K562 (cell line): ENCODE results near the gene ZMYND19.

Experiments used
- AFF4 ChIP-seq: sonication (generic); formaldehyde crosslinking; IDR thresholded peaks from 2 replicates; pipeline ENCODE4 v1.8.0; 2023; ENCODE audit warnings: mild to moderate bottlenecking, missing genetic modification reagents
- DPF2 ChIP-seq: fragments of 450-650 bp; IDR thresholded peaks from 2 replicates; pipeline ENCODE4 v1.6.1; 2016
- KDM4B ChIP-seq, 2 experiments: fragments of 450-650 bp in 1 of 2; sonication (generic) in 1 of 2; IDR thresholded peaks; 2 replicates each; pipeline ENCODE4 v1.6.1; 2016 to 2017; ENCODE audit warnings: borderline replicate concordance in 2 of 2, antibody characterized with exemption in 1 of 2, low read depth in 1 of 2, mild to moderate bottlenecking in 1 of 2
- KLF6 ChIP-seq: fragments of 250-450 bp; sonication (Bioruptor Pico); IDR thresholded peaks from 2 replicates; pipeline ENCODE4 v1.4.0; 2020; ENCODE audit warnings: mild to moderate bottlenecking, moderate library complexity, borderline replicate concordance
- MAZ ChIP-seq, 2 experiments: fragments of 450-650 bp in 1 of 2; sonication (generic) in 1 of 2; formaldehyde crosslinking; IDR thresholded peaks in 1 of 2; conservative IDR thresholded peaks in 1 of 2; 2 replicates each; pipeline versions ENCODE4 v1.4.0 to v1.5.0; 2020; ENCODE audit warnings: mild to moderate bottlenecking in 1 of 2, missing genetic modification reagents in 1 of 2
- TEAD4 ChIP-seq, 2 experiments: sonication (generic) in 1 of 2; formaldehyde crosslinking in 1 of 2; IDR thresholded peaks; 2 replicates each; pipeline versions ENCODE4 v1.6.1 to v1.8.0; 2012 to 2022; ENCODE audit warnings: borderline replicate concordance in 1 of 2, inconsistent platforms in 1 of 2, low read length in 1 of 2, mild to moderate bottlenecking in 1 of 2, missing genetic modification reagents in 1 of 2
- ZNF3 ChIP-seq: fragments of 250-450 bp; sonication (Bioruptor Pico); IDR thresholded peaks from 2 replicates; pipeline ENCODE4 v1.5.0; 2021; ENCODE audit warnings: mild to moderate bottlenecking, moderate library complexity
- ZNF444 ChIP-seq: fragments of 250-450 bp; sonication (Bioruptor Pico); IDR thresholded peaks from 2 replicates; pipeline ENCODE4 v1.4.0; 2020; ENCODE audit warnings: mild to moderate bottlenecking, moderate library complexity
- ZNF511 ChIP-seq: sonication (generic); formaldehyde crosslinking; IDR thresholded peaks from 2 replicates; pipeline ENCODE4 v1.8.0; 2022; ENCODE audit warnings: mild to moderate bottlenecking, missing genetic modification reagents
- ZNF561 ChIP-seq: fragments of 450-650 bp; formaldehyde crosslinking; conservative IDR thresholded peaks from 2 replicates; pipeline ENCODE4 v1.4.0; 2020; ENCODE audit warnings: mild to moderate bottlenecking, moderate library complexity
- TF ChIP-seq, protein P1 (sequence below), 2 experiments: fragments of 450-650 bp; formaldehyde crosslinking in 1 of 2; IDR thresholded peaks; 2 replicates each; pipeline versions ENCODE4 v1.4.0 to v1.6.1; 2014 to 2020; ENCODE audit warnings: mild to moderate bottlenecking in 2 of 2, borderline replicate concordance in 1 of 2, low read depth in 1 of 2
- TF ChIP-seq, protein P2 (sequence below), 3 experiments: IDR thresholded peaks in 2 of 3; conservative IDR thresholded peaks in 1 of 3; 2 replicates each; pipeline ENCODE4 v1.5.1; 2011 to 2012; ENCODE audit warnings: low read length in 3 of 3, mild to moderate bottlenecking in 3 of 3, control low read depth in 2 of 3, improper control_type of control experiment in 1 of 3, inconsistent platforms in 1 of 3, low read depth in 1 of 3, mixed read lengths in 1 of 3, moderate library complexity in 1 of 3; ENCODE audit not compliant: insufficient read depth in 2 of 3
- TF ChIP-seq, protein P3 (sequence below): conservative IDR thresholded peaks from 2 replicates; pipeline ENCODE4 v1.6.1; 2011; ENCODE audit warnings: low read depth, mild to moderate bottlenecking, low read length; ENCODE audit not compliant: control insufficient read depth

DNA sequence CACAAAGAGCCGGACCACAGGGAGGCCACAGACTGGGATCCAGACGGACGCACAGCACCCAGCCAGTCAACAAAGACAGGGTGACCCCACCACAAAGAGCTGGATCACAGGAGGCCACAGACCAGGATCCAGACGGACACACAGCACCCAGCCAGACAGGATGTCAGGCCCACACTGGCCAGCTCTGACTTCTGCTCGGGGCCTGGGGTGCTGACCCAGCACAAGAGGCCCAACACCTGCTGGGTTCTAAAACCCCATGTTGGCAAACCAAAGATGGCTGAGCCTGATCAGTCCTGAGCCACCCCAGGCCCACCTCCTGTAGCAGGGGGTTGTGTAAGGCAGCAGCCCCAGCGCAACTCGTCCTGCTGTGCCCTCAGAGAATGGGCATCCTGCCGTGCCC lies 6.4 kb downstream of the ZMYND19 start:
- TF ChIP-seq TEAD4 (IDR thresholded peaks at IDR 0.05; ENCODE audit: low read length) (no peak), TEAD4 (CRISPR knock-in tag; IDR thresholded peaks at IDR 0.05; ENCODE audit: borderline replicate concordance) (no peak), KLF6 (CRISPR knock-in tag) (no peak), KDM4B (IDR thresholded peaks at IDR 0.05; ENCODE audit: borderline replicate concordance in 2 of 2, low read depth in 1 of 2) (no peak), ZNF511 (CRISPR knock-in tag) (no peak), ZNF444 (CRISPR knock-in tag) (no peak), MAZ (CRISPR knock-in tag; conservative IDR thresholded peaks at IDR 0.05 in 1 of 2, IDR thresholded peaks at IDR 0.05 in 1 of 2) (no peak), DPF2 (no peak), ZNF3 (CRISPR knock-in tag) (no peak), AFF4 (CRISPR knock-in tag) (no peak), ZNF561 (CRISPR knock-in tag) (no peak)
- TF ChIP-seq, protein P1, sequence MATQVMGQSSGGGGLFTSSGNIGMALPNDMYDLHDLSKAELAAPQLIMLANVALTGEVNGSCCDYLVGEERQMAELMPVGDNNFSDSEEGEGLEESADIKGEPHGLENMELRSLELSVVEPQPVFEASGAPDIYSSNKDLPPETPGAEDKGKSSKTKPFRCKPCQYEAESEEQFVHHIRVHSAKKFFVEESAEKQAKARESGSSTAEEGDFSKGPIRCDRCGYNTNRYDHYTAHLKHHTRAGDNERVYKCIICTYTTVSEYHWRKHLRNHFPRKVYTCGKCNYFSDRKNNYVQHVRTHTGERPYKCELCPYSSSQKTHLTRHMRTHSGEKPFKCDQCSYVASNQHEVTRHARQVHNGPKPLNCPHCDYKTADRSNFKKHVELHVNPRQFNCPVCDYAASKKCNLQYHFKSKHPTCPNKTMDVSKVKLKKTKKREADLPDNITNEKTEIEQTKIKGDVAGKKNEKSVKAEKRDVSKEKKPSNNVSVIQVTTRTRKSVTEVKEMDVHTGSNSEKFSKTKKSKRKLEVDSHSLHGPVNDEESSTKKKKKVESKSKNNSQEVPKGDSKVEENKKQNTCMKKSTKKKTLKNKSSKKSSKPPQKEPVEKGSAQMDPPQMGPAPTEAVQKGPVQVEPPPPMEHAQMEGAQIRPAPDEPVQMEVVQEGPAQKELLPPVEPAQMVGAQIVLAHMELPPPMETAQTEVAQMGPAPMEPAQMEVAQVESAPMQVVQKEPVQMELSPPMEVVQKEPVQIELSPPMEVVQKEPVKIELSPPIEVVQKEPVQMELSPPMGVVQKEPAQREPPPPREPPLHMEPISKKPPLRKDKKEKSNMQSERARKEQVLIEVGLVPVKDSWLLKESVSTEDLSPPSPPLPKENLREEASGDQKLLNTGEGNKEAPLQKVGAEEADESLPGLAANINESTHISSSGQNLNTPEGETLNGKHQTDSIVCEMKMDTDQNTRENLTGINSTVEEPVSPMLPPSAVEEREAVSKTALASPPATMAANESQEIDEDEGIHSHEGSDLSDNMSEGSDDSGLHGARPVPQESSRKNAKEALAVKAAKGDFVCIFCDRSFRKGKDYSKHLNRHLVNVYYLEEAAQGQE (IDR thresholded peaks at IDR 0.05; ENCODE audit: borderline replicate concordance): no peak
- TF ChIP-seq, protein P1 (CRISPR knock-in tag; IDR thresholded peaks at IDR 0.05; ENCODE audit: low read depth): no peak
- TF ChIP-seq, protein P2, sequence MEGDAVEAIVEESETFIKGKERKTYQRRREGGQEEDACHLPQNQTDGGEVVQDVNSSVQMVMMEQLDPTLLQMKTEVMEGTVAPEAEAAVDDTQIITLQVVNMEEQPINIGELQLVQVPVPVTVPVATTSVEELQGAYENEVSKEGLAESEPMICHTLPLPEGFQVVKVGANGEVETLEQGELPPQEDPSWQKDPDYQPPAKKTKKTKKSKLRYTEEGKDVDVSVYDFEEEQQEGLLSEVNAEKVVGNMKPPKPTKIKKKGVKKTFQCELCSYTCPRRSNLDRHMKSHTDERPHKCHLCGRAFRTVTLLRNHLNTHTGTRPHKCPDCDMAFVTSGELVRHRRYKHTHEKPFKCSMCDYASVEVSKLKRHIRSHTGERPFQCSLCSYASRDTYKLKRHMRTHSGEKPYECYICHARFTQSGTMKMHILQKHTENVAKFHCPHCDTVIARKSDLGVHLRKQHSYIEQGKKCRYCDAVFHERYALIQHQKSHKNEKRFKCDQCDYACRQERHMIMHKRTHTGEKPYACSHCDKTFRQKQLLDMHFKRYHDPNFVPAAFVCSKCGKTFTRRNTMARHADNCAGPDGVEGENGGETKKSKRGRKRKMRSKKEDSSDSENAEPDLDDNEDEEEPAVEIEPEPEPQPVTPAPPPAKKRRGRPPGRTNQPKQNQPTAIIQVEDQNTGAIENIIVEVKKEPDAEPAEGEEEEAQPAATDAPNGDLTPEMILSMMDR (IDR thresholded peaks at IDR 0.05 in 2 of 3, conservative IDR thresholded peaks at IDR 0.05 in 1 of 3; ENCODE audit: insufficient read depth in 2 of 3, low read depth in 1 of 3, low read length in 3 of 3): no peak
- TF ChIP-seq, protein P3, sequence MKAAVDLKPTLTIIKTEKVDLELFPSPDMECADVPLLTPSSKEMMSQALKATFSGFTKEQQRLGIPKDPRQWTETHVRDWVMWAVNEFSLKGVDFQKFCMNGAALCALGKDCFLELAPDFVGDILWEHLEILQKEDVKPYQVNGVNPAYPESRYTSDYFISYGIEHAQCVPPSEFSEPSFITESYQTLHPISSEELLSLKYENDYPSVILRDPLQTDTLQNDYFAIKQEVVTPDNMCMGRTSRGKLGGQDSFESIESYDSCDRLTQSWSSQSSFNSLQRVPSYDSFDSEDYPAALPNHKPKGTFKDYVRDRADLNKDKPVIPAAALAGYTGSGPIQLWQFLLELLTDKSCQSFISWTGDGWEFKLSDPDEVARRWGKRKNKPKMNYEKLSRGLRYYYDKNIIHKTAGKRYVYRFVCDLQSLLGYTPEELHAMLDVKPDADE: no peak
